NCI-H82 treated with DMSO at 0.1 percent for 48 hours (cell line): ENCODE data around the gene ELMO3.

Source experiments
- DNase-seq: peaks from one replicate; lab custom pipeline; 2025; ENCODE audit not compliant: unreplicated experiment; lab: John Stamatoyannopoulos, UW

Gene ELMO3

GRCh38 chr16:67193536-67193935 lies 5.4 kb upstream of the ELMO3 start:
- DNase-seq = no peak

DNA sequence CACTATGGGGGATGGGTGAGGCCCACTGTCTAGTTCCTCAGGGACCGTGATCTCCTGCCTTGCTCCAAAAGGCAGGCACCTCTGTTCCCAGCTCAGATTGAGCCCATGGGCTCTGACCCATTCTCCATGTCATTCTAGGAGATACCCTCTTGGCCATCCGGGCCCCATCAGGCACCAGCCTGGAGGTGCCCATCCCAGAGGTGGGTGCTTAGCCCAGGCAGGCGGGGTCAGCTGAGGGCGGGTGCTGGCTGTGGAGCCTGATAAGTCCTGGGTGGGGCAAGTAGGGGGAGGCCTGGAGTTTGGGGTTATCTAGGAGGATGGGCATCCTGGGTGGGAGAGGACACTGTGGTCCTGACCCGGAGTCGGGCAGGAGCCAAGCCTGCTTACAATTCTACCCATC lies 4.7 kb upstream of the ELMO3 start:
- no peak for DNase-seq

GRCh38 chr16:67195676-67196075 lies 3.3 kb upstream of the ELMO3 start:
- DNase-seq = no peak

DNA sequence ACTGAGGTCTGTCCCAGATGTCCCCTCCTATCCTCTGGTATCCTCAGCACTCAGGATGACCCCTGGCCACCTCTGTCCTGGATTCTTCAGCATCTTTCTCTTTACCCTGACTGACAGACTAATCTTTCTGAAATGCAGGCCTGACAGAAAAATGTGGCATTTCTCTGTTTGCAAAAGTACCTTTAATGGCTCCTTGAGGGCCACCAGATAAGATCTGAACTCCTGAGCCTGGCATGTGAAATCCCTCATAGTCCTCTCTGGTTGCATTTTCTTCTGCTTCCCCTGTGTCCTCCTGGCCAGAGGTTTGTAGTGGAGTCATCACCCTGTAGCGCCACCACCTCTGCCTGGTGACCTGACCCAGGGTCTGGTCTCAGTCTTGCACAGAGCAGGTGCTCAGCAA lies 2.0 kb upstream of the ELMO3 start:
- no peak for DNase-seq

DNA sequence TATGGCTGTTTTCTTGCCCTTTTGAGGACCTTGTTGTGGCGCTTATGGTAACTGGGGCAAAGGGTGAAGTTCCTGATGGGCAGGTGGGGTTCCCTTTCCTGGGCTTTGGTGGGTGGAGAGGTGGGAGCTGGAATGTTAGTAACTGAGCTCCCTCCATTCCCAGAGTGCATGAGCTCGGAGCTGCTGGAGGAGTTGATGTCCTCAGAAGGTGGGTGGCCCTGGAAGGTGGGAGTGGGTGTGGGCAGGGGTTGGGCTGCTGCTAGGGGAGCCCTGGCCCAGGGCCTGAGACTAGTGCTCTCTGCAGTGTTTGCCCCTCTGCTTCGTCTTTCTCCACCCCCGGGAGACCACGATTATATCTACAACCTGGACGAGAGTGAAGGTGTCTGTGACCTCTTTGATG lies 1.2 kb upstream of the ELMO3 start:
- DNase-seq = no peak

DNA sequence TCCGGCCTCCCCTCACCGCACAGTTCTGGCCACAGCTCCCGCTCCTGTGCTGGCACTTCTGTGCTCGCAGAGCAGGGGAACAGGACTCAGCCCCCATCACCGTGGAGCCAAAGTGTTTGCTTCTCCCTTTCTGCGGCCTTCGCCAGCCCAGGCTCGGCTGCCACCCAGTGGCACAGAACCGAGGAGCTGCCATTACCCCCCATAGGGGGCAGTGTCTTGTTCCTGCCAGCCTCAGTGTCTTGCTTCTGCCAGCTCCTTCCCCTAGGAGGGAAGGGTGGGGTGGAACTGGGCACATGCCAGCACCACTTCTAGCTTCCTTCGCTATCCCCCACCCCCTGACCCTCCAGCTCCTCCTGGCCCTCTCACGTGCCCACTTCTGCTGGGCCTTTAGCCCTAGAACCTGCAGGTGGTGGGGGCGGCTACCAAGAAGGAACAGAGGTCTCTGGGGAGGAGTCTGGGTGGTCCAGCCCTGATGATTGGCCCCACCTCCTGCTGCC lies 645 bp upstream of the ELMO3 start:
- no peak for DNase-seq

DNA sequence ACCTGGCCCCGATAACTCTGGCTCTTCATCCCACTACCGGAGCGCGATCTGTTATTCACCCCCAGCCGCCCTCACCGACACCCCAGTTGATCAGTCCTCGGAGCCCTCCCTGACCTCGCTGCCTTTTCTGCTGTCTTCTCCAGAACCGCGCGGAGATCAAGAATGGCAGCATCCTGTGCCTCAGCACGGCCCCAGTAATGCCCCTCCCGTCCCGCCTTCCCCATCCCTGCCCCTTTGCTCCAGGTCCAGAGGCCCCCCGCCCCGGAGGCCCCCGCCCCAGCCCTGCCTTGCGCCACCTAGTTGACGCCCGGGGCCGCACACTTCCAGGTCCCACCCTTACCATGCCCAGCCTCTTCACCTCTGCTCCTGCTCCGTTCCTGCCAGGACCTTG lies 872 bp downstream of the ELMO3 start:
- DNase-seq = no peak

- DNase-seq = no peak
Observed at GRCh38 chr16:67200491-67200890, 1.6 kb downstream of the ELMO3 start.

GRCh38 chr16:67201411-67202345 lies 2.7 kb downstream of the ELMO3 start:
- DNase-seq = no peak

- no peak for DNase-seq
Observed at GRCh38 chr16:67202426-67202825, 3.5 kb downstream of the ELMO3 start.

DNA sequence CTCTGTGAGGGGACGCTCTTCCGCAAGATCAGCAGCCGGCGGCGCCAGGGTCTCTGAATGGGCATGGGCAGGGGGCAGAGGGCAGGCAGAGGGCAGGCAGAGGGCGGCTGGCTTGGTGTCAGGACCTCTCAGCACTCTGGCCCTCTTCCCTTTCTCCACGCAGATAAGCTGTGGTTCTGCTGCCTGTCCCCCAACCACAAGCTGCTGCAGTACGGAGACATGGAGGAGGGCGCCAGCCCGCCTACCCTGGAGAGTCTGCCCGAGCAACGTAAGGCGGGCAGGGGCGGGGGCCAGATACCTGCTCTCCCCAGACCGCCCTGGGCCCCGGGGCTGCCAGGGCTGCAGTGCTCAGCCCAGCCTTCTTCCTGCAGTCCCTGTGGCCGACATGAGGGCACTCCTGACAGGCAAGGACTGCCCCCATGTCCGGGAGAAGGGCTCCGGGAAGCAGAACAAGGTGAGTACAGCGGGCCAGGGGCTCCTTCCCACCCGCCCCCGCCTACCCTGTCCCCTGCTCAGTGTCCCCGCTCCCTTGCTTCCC lies 4.1 kb downstream of the ELMO3 start:
- DNase-seq = no peak

DNA sequence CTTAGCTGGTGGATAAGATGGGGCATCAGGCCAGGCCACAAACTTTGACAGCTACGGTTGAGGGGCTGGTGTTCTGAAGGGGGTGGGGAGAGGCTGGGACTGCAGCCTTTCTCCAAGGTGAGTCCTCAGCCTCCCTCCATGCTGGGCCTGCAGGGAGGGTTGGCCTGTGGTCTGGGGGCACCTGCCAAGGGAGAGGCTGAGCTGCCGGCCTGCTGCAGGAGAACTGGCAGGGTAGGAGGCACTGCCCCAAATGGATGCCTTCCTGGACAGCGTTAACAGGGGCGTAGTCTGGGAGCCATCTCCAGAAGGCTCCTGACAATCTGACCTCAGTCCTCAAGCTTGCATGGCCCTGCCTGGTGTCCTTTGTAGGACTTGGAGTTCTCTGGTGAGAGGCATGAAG lies 5.1 kb downstream of the ELMO3 start:
- DNase-seq = no peak

GRCh38 chr16:67206129-67206837 lies 7.4 kb downstream of the ELMO3 start:
- DNase-seq = no peak

GRCh38 chr16:67206838-67207248 lies 7.9 kb downstream of the ELMO3 start:
- no peak for DNase-seq

- no peak for DNase-seq
Observed at GRCh38 chr16:67207249-67208091, 8.5 kb downstream of the ELMO3 start.

- no peak for DNase-seq
Observed at GRCh38 chr16:67208154-67208896, 9.4 kb downstream of the ELMO3 start.

GRCh38 chr16:67209565-67209964 lies 10.6 kb downstream of the ELMO3 start:
- DNase-seq = no peak

DNA sequence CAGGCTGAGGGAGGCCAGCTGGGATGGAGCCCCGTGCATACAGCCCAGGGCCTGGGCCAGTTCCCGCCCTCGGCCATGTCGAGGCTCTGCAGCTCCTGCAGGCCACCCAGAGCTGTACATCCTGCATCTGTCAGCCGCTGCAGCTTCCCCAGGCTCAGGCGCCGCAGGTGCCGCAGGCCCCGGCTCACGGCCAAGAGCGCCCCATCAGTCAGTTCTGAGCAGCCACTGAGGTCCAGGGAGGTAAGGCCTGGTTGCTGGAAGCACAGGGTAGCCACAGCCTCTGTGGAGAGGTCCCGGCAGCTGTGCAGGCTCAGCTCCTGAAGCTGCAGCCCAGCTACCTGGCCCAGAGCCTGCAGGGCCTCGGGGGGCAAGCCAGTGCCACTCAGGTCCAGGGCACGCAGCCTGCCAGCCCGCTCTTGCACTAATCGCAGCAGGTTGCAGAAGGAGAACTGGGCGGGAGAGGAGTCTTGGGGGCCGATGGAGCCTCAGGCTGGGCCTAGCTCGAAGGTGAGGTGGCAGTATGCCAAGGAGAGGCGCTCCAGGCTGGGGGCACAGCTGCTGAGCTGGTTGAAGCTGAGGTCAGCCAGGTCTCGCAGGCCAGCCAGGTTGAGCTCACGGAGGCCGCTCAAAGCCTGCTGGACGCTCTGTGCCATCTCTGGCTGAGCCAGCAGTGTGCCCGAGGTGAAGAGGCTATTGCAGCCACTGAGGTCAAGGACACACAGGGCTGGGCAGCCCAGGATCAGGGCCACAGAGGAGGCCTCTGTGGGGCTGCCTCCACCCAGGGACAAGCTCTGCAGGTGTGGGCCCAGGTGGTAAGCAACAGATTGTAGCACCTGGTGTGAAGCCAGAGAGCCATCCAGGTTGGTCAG lies 11.4 kb downstream of the ELMO3 start:
- DNase-seq = no peak

DNA sequence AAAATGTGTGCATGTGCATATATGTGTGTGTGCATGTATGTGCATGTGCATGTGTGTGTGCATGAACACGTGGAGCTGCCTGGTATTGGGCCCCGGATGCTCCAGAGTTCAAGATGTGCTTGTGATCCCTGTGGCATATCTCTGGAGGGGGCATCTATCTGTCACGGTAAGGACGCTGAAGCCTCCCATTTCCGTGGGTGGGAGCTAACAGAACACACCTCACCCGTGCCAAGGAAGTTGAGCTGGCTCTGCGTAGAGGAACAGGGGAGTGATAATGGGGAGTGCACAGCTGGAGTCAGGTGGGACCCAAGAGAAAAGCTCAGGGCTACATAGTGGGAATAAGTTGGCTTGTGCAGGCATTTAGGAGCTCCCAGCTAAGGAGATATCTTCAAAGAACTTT lies 12.7 kb downstream of the ELMO3 start:
- no peak for DNase-seq
